ENCODE data around the gene ADGRG2.
"Not testable (repeated sequence)": the region's sequence is repeated elsewhere in the genome, so short reads cannot be mapped to it uniquely, and the experiment has no call there.

Gene ADGRG2

DNA sequence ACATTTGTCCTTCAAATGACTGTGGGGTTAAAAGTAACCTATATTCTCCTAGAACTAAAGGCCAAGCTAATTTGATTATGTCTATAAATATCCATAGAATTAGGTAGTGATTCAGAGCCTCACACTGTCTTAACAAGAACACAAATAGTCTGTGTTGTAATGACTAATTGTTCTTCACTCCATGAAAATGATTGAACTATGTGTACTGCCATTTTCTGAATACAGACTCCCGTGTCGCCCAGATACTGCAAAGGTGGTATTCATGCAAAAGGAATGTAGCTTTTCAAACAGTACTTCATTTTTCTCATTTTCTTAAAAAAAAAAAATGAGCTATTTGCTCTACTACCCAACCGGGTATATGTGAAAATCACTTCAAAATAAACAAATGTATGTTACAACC, 127.0 kb downstream of the ADGRG2 start:
- no peak for DNase-seq

DNA sequence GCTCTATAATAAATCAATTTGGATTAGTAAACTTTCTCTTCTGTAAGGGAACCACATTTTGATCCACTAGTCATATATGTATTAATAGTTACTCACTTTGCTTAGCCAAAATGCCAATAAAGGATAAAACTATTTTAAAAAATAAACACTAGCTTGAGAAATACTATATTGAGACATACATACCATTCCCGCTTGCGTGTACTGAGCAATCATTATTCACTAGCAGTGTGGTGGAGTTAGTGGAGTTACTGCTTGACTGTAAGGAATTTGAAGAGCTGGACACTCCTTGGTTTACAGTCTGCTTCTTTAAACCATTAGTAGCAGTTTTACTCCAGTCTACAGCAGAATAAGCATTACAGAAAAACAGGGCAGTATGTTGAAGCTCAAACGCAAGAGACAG, 127.6 kb downstream of the ADGRG2 start:
- no peak for DNase-seq

DNA sequence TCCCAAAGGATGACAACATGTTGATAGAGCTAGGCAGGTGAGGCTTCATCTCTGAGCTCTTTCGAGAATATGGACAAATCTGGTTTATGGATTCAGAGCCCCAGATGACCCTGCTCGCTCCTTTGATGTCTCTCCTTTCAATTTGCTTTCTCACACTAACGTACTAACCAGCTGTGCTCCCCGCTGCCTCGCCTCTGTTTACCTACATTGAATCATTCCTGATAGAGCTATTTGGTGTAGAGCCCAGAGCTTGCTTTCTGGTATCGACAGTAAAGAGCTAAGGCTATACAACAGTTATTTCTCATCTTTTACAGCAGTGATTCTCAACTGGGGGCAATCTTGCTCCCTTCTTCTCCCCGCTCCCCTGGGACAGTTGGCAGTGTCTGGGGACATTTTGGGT, 129.4 kb downstream of the ADGRG2 start:
- no peak for DNase-seq

DNA sequence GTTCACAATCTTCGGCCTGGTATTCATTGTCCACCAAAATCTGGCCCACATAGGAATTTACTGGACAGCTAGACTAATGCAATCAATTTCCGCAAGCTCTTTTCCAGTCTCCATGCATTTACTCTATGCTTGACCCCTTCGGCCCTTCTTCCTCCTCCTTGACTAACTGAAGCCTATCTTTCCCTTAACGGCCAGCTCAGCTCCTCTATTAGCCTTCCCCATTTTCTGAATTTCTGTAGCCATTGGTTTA, 137.2 kb downstream of the ADGRG2 start:
- no peak for DNase-seq

DNA sequence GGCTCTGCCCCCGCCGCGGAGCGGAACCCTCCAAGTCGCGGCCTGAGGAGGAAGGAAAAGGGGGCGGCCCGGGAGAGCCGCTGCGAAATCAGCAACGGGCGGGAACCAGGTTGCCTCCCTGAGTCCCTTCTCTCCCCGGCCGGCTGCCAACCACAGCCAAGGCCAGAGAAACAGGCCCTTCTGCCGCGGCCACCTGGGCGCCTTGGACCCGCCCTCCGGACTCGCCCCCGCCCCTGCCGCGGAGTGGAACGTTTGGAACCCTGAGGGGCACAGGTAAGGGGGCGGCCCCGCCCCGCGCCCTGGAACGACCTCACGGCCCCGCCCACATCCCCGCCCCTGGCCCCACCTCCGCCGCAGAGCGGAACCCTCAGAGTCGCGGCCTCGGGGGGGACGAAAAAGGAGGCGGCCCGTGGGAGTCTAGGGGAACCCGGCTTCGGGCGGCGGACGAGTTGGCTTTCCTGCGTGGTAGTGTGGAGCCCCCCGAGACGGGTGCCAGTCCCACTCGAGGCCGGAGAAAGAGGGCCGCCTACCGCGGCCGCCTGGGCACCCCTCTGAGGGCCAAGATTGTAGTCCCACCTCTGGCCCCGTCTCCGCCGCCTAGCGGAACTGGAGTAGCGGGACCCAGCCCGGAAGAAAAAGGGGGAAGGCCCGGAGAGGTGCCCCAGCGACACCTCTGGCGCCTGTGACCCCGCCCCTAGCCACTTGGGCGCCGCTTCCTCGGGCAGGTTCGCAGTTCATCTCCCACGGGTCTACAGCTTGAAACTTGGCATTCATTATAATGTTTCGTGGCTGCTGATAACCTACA, 137.7 kb downstream of the ADGRG2 start:
- peak; percentile 90 for DNase-seq

DNA sequence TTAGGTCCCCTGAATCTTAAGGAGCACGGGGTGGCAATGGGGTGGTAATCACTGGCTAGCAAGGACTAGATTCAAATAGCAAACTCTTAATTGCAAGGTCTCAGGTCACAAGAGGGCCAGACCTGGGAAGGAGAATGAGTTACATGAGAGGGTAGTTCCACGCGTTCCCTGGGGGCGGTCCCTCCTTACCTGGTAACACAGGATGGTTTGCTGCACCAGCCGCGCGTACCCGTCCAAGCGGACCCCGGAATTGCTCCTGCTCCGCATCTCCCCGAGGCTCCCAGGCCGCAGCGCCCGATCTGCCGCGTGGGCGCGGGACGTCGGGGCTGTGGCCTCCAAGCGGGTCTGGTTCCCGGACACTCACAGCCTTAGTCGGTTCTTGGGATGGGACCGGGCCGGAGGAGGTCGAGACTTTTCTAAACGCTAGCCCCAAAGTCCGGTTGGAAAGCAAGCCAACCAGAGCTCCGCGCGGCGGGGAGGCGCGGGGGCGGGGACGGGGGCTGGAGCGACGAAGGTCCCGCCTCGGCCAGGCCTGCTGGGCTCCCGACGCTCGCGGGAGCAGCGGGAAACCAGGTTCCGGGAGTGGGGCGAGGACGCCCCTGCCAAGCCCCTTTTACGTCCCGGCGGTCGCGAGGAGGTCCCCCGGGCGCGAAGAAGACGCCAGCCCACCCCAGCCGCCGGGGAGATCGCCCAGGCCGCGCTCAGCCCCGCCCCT, 138.4 kb downstream of the ADGRG2 start, which contains the start of gene PHKA2:
TSS of gene PHKA2 (minus strand) at position 449 of the 715 bp plus-strand sequence. CDS start at position 267, 182 bp downstream.
- DNase-seq = peak; percentile 62

DNA sequence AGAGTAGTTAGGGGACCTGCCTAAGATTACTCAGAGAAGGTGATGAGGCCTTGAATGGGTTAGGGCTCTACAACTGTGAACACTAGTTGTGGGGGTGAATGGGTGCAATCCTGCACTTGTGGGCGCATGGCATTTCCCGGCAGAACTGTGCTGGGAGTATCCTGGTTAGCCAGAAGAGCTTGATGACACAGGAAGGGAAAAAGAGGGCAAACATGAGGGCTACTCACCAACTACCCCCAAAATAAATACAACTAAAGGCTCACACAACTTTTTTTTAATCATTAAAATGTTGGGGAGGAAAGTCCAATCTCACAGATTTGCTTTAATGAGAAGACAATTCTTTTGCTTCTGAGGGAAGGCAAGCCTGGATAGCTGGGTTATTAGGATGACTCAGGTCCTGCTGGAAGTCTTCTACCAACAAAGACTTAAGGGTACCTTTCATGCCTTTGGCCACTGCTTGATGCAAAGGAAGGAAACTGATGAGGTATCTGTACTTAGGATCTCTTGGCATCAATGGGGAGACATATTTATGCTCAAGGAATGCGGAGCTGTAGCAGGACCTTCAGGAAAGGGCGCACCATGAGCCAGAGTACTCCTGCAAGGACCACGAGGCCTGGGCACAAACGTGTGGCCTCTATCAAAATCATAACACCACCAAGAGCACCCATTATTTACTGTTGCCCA, 141.0 kb downstream of the ADGRG2 start:
- DNase-seq = no peak

DNA sequence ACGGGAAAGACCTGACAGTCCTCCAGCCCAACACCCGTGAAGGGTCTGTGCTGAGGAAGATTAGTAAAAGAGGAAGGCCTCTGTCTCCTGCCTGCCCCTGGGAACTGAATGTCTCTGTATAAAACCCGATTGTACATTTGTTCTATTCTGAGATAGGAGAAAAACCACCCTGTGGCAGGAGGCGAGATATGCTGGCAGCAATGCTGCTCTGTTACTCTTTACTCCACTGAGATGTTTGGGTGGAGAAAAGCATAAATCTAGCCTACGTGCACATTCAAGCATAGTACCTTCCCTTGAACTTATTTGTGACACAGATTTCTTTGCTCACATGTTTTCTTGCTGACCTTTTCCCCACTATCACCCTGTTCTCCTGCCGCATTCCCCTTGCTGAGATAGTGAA, 142.0 kb downstream of the ADGRG2 start:
- not testable (repeated sequence) for DNase-seq

DNA sequence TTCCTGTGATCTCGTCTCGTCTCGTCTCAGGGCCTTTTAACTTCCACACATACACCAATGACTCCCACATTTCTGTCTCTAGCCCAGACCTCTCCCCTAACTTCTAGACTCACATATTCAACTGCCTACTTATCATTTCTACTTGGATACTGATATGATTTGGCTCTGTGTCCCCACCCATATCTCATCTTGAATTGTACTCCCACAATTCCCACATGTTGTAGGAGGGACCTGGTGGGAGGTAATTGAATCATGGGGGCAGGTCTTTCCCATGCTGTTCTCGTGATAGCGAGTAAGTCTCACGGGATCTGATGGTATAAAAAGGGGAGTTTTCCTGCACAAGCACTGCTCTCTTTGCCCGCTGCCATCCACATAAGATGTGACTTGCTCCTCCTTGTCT, 147.3 kb downstream of the ADGRG2 start:
- DNase-seq = no peak

DNA sequence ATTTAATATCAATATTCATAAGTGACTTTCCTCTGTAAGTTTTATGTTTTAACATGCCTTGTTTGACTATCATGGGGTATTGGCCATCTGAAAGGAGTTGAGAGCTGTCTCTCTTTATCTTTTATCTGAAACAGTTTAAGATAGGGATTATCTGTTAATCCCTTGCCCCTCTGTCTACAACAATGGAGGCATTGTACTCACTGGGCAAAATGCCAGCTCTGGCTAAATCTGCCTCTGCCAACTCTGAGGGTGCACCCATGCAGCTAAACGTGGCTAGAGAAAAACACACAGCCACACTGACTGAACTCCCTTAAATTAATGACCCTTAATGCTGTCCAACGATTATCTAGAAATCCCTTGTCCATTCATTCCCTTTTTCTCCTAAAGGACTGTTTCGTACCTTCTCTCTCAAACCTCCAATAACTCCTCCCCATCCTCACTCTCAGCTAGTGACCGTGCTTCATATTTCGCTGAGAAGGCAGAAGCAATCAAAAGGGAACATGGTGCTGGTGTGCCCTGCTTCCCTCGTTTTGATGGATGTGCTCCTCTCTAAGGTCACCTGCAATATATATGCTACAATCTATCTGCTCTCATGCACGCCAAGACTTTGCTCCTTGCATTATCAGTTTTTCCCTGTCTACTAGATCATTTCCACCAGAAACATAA, 148.6 kb downstream of the ADGRG2 start:
- DNase-seq = peak; percentile 90

DNA sequence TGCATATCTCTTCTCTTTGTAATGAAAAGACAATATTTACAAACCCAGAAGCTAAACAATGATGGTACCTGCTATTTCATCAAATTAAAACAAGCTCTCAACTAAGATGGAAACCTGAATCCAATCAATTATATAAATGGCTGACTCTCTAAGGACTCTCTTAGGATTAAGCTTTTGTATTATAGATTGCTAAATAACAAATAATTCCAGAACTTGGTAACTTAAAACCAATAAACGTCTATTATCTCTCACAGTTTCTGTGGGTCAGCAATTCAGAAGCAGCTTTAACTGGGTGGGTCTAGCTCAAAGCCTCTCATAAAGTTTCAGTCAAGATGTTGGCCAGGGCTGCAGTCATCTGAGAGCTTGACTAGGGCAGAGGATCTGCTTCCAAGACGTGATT, 150.8 kb downstream of the ADGRG2 start:
- DNase-seq = no peak

DNA sequence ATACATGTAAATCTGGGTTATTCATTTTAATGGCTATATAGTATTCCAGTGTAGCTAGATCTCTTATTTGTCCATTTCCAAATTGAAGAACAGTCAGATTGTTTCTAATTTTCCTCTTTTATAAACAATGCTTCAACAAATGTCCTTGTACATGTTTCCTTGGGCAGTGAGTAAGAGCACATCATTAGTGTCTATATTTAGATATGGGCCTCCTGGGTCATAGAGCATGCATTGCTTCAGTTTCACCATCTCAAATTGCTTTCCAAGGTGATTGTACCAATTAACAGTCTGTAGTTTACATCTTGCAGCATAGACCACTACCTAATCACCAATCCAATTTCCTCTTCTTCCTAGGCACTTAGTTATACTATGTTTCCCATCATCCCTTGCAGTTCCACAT, 151.8 kb downstream of the ADGRG2 start:
- DNase-seq = no peak

DNA sequence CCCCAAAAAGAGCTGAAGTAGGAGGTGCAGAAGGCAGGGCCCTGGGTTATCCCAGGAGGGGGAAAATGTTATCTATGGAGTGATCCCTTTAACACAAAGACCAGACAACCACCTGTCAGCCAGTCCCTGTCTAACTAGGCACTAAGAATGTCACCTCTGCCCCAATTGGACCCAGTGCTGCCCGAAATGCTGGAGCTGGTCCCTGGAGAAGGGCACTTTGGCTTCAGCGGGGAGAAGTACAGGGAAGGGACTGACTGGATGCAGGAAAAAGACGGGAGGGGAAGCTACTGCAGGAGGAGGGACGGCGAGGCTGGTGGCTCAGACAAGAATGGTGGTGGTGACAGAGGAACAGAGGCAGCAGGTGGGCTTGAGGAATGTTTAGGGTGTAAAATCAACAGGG, 155.6 kb downstream of the ADGRG2 start:
- DNase-seq = no peak

DNA sequence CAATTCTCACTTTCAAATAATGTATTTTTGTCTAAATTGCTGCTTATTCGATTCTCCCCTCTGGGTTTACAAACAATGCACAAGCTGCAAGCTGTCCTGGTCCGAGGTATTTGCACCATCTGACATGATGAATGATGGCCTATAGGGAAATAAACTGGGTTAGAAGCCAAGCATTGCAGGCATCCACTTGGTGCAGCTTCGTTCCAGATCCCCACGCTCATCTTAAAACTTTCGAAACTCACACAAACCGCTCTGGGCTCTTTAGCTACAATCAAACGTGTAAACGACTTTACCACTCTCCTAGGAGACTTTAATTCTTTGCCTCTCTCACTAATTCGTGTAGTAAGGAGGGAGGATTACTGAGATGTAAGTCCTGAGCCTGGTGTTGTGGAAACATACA, 157.4 kb downstream of the ADGRG2 start:
- no peak for DNase-seq

DNA sequence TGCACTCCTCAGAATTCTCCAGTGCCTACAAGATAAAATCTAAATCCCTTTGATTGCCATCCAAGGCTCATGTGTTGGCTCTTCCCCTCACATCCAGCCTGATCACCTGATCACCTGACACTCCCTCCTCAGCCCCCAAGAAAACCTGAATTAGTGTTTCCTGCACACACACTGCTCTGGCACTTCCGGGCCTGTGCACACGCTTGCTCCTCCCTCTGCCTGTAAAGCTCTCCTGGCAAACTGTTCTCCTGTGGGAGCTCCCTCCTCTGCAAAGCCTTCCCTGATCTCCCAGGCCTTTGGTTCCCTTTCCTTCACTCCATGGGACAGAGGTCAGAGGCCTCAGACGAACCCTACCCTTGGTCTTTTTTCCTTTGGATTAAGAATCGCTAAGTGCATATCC, 158.2 kb downstream of the ADGRG2 start:
- DNase-seq = no peak

DNA sequence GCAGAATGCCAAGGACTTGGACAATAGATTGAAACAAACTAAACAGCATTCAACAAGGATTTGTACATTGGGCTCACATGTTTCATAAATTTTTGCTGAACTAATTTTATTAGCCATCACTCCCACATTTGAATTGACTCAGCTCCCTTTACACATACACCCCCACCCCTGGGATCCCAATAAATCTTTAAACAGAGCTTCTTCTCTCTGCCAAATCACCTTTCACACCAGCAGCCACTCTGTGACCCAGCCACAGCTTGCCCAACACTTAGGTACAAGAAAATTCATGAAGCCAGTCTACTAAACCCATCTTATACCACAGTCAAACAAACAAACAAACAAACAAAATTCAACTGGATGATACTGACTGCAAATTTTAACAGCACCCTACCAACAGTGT, 159.9 kb downstream of the ADGRG2 start:
- DNase-seq = no peak

DNA sequence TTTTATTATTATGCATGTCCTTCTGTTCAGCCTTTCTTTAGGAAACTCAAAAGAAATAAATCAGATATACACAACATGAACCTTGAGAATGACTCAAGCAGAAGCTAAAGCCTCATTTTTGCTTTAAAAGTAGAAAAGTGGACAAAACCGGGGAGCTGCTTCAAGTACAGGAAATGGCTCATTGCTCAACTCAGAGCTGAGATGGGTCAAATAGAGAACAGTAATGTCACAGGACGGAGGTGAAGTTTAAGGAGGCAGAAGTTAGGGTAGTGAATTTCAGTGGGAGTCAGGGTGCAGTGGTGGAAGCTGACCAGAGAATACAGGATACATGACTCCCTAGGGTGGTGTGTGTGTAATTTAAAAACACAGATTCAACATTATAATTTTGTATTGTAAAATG, 160.6 kb downstream of the ADGRG2 start:
- no peak for DNase-seq

DNA sequence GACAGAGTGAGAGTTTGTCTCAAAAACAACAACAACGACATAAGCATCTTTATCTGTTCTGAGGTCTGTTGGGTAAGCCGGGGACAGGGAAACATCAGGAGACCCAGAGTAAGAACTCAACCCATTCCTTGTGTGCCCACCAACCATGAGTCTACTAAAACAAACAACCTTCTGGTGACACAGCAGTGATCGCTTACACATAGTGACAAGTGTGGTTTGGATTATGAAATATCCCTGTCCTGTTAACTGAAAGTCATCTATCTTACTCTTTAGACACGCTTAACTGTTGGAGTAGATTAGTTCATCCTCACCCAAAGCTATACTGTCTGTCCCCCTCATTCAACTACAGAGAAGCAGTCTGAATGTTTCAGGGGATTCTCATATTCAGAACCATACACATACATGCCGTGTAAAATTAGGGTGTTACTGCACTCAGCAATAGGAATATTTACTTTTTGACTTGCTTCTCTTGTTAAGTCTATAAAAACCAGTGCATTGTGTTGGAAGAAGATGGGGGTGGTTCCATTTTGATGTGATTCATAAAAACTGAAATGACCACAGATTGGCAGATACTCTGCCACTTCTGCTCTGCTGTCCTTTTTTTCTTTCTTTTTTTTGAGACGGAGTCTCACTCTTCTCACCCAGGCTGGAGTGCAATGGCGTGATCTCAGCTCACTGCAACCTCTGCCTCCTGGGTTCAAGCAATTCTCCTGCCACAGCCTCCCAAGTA, 165.8 kb downstream of the ADGRG2 start:
- no peak for DNase-seq

DNA sequence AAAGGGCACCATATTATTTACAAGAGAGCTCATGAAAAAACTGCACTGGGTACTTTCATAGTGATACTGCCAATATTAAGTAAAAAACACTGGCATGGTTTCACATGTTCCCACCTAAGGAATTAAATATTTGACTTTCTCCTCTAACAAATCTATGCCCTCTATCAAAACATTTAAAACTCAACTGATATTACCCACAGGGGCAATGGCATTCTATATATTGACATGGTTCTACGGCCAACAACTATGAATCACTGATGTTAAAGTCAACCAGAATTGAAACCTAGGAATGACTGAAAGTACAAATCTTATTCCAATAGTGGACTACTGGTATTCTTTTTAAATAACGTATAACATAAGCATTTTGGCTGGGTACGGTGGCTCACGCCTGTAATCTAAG, 166.6 kb downstream of the ADGRG2 start:
- DNase-seq = no peak

DNA sequence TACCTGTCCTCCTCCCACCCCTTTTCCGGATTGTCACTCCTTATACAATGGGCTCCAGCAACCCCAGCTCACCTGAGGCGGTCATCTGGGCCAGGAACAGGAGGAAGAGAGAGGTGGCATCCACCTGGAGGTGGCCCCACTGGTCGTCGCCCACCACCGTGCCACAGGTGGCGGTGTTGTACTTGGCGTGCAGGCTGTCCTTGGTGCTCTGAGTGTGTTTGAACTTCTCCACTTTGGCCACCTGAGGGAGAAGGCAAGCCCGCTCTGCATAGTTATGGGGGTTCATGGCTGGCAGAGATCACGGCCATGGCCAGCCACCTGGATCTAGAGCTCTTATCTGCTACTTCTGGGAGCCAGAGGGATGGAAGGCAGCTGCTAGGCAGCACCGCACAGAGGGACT, 171.2 kb downstream of the ADGRG2 start:
- no peak for DNase-seq

DNA sequence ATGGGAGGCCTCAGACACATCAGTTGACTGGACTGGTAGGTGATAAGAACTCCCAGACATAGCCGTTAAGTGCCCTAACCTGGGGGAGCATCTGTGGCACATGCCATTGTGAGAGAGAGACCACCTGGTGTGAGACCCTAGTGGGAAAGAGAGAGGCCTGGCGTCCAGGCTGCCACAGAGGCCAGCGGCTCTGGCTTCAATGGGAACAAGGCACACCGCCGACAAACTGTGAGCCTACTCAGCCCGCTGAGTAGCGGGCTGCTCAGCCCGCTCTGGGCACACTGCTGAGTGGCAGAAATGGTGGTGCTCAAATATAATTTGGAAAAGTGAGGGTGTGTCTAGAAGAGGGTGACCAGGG, 172.3 kb downstream of the ADGRG2 start:
- no peak for DNase-seq

DNA sequence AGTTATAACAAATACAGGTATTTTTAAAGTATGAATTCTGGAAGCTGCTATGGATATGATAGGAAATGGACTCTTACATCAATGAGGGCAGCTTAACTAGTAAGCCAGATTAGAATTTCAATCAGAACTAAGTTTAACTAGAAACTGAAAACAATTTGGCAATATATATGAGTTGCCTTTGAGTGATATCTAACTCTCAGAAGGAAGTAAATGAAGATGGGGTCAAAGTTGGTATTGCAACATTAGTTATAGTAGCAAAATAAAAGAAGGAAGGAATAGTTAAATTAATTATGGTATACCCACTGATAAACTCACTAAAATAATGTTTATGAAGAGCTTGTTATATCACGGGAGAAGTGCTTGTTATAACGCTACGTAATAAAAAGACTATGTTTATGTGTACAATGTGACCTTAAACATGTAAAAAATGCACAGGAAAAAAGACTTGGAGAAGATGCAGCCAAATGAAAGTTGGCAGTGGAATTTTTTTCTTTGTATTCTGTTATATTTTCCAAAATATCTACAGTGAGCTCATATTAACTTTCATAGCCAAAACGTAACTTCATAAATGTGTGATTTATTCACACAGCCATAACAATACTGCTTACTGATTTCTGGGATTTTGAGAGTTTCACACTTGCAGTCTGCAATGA, 172.9 kb downstream of the ADGRG2 start:
- DNase-seq = no peak

DNA sequence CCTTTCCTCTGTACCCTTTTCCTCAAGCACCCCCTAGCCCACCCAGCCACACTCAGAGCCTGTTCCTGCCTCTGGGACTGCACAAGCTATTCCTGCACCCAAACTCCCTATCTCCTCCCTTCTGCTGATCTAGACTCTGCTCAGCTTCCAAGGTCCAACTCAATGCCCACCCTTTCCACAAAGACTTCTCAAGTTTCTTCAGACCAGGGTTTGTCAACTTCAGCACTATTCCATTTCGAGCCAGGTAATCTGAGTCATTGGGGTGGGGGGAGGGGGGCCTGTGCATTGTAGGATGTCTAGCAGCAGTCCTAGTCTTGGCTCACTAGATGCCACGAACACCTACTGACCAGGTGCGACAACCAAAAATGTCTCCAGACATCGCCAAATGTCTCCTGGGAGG, 175.7 kb downstream of the ADGRG2 start:
- DNase-seq = no peak
